Measurements from ENCODE around the gene CWF19L1.

DNA sequence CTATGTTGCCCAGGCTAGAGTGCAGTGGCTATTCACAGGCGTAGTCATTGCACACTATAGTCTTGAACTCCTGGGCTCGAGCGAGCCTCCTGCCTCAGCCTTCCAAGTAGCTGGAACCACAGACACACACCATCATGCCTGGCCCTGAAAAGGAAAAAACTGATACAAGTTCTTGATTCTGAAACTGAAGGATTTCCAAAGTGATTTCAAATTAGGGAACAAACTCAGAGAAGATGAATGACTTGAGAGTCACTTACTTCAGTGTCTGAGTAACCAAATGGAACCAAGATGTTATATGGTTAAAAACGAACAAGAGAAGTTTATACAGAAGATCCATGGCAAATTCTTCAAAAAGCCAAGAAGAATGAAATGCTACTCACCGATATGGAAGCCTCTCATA lies 14.4 kb downstream of the CWF19L1 start:
- TF ChIP-seq, protein P1, sequence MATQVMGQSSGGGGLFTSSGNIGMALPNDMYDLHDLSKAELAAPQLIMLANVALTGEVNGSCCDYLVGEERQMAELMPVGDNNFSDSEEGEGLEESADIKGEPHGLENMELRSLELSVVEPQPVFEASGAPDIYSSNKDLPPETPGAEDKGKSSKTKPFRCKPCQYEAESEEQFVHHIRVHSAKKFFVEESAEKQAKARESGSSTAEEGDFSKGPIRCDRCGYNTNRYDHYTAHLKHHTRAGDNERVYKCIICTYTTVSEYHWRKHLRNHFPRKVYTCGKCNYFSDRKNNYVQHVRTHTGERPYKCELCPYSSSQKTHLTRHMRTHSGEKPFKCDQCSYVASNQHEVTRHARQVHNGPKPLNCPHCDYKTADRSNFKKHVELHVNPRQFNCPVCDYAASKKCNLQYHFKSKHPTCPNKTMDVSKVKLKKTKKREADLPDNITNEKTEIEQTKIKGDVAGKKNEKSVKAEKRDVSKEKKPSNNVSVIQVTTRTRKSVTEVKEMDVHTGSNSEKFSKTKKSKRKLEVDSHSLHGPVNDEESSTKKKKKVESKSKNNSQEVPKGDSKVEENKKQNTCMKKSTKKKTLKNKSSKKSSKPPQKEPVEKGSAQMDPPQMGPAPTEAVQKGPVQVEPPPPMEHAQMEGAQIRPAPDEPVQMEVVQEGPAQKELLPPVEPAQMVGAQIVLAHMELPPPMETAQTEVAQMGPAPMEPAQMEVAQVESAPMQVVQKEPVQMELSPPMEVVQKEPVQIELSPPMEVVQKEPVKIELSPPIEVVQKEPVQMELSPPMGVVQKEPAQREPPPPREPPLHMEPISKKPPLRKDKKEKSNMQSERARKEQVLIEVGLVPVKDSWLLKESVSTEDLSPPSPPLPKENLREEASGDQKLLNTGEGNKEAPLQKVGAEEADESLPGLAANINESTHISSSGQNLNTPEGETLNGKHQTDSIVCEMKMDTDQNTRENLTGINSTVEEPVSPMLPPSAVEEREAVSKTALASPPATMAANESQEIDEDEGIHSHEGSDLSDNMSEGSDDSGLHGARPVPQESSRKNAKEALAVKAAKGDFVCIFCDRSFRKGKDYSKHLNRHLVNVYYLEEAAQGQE (IDR thresholded peaks at IDR 0.05; ENCODE audit: low read depth, low read length) = no peak
- no peak for TF ChIP-seq EP300 (IDR thresholded peaks at IDR 0.05; ENCODE audit: borderline replicate concordance in 1 of 2, low read depth in 1 of 2, low read length in 1 of 2)
- no peak for TF ChIP-seq MAX (IDR thresholded peaks at IDR 0.05; ENCODE audit: low read depth)
- TF ChIP-seq CTCF (IDR thresholded peaks at IDR 0.05) = no peak
- no peak for TF ChIP-seq YY1 (IDR thresholded peaks at IDR 0.05; ENCODE audit: low read depth)
- no peak for TF ChIP-seq GABPA (IDR thresholded peaks at IDR 0.05; ENCODE audit: low read depth)
- no peak for TF ChIP-seq FOXM1 (IDR thresholded peaks at IDR 0.05; ENCODE audit: low read depth)
- no peak for TF ChIP-seq SIN3A (IDR thresholded peaks at IDR 0.05; ENCODE audit: borderline replicate concordance, low read depth, low read length)
- no peak for TF ChIP-seq FOSL2 (IDR thresholded peaks at IDR 0.05; ENCODE audit: borderline replicate concordance, low read depth)
- TF ChIP-seq, protein P2, sequence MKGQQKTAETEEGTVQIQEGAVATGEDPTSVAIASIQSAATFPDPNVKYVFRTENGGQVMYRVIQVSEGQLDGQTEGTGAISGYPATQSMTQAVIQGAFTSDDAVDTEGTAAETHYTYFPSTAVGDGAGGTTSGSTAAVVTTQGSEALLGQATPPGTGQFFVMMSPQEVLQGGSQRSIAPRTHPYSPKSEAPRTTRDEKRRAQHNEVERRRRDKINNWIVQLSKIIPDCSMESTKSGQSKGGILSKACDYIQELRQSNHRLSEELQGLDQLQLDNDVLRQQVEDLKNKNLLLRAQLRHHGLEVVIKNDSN (IDR thresholded peaks at IDR 0.05; ENCODE audit: borderline replicate concordance, low read depth) = no peak
- no peak for TF ChIP-seq POLR2AphosphoS5 (IDR thresholded peaks at IDR 0.05; ENCODE audit: low read depth, low read length)
- TF ChIP-seq ZBTB33 (IDR thresholded peaks at IDR 0.05; ENCODE audit: borderline replicate concordance, low read depth) = no peak
- no peak for TF ChIP-seq GATA2 (CRISPR knock-in tag; IDR thresholded peaks at IDR 0.05)
- TF ChIP-seq RAD21 (IDR thresholded peaks at IDR 0.05; ENCODE audit: low read length) = no peak
